T47D (cell line): ENCODE measurements around the gene EPB41L2.

ENCODE experiments used
- DNase-seq, 2 experiments: peaks; one replicate each; pipeline versions ENCODE4 v3.0.0 to v3.0.0-alpha.2; 2011 to 2012; ENCODE audit warnings: low read depth in 1 of 2, low spot score in 1 of 2
- JUND ChIP-seq: IDR thresholded peaks from 2 replicates; pipeline ENCODE4 v1.6.1; 2012; ENCODE audit warnings: low read depth
- in situ Hi-C: cut with HindIII; loops from 2 replicates; pipeline ENCODE4 v1.10.0; 2016; ENCODE audit warnings: low sequenced_read_pairs, low pct_unique_long_range_greater_than_20kb

EPB41L2 gene

GRCh38 chr6:130886966-130887365 lies 176.1 kb downstream of the EPB41L2 start:
- no peak for DNase-seq
- no peak for TF ChIP-seq JUND
- in situ Hi-C loops, result no loop called here

GRCh38 chr6:130885392-130886192 lies 177.5 kb downstream of the EPB41L2 start:
- peak; percentile 15 to 83 for DNase-seq
- no peak for TF ChIP-seq JUND
- in situ Hi-C loops, result no loop called here

GRCh38 chr6:130882370-130882769 lies 180.7 kb downstream of the EPB41L2 start:
- in situ Hi-C loops, result no loop called here
- no peak for DNase-seq
- TF ChIP-seq JUND, result no peak

GRCh38 chr6:130879826-130880225 lies 183.2 kb downstream of the EPB41L2 start:
- in situ Hi-C loops, result no loop called here
- no peak for TF ChIP-seq JUND
- no peak for DNase-seq

GRCh38 chr6:130873746-130874145 lies 189.3 kb downstream of the EPB41L2 start:
- DNase-seq, result no peak
- TF ChIP-seq JUND, result no peak
- in situ Hi-C loops, result no loop called here

- no peak for TF ChIP-seq JUND
- in situ Hi-C loops, result no loop called here
Observed at GRCh38 chr6:130872250-130873095, 190.6 kb downstream of the EPB41L2 start.

GRCh38 chr6:130870179-130870880 lies 192.7 kb downstream of the EPB41L2 start:
- in situ Hi-C loops, result no loop called here
- no peak for DNase-seq
- no peak for TF ChIP-seq JUND

More at GRCh38 chr6:130872250-130873095, 190.6 kb downstream of the EPB41L2 start:
- peak in 1 of 2 experiments; percentile 55 for DNase-seq

- in situ Hi-C loops, result no loop called here
- no peak for DNase-seq
- no peak for TF ChIP-seq JUND
Observed at GRCh38 chr6:130869681-130870080, 193.4 kb downstream of the EPB41L2 start.

- DNase-seq, result no peak
- TF ChIP-seq JUND, result no peak
- in situ Hi-C loops, result no loop called here
Observed at GRCh38 chr6:130865793-130866192, 197.3 kb downstream of the EPB41L2 start.

GRCh38 chr6:130864344-130864743 lies 198.7 kb downstream of the EPB41L2 start:
- no peak for DNase-seq
- TF ChIP-seq JUND, result no peak
- in situ Hi-C loops, result no loop called here

- DNase-seq, result no peak
- in situ Hi-C loops, result no loop called here
- TF ChIP-seq JUND, result no peak
Observed at GRCh38 chr6:130863415-130864230, 199.4 kb downstream of the EPB41L2 start.

- TF ChIP-seq JUND, result no peak
- DNase-seq, result no peak
- in situ Hi-C loops, result no loop called here
Observed at GRCh38 chr6:130862370-130862769, 200.7 kb downstream of the EPB41L2 start.
